ENCODE data around the gene MYL2. TPM values are rescaled to one million over a fixed set of nuclear protein-coding genes. Genes with fewer than 3 reads are reported as not detected.

Gene MYL2
- total RNA-seq, 1 experiment from 2014 or later: not detected

GRCh38 chr12:110916295-110916875 is 4.0 kb downstream of the MYL2 start:
- no peak for ATAC-seq
- POLR2A ChIA-PET: no interaction called here

GRCh38 chr12:110913119-110914056 is 7.0 kb downstream of the MYL2 start:
- CTCF ChIA-PET: no interaction called here
- H3K27ac Mint-ChIP-seq: no peak overlapping the region
- ATAC-seq: no peak
- H3K9me3 Mint-ChIP-seq: peaks cover 4% of the 10 kb centered on the region; the same call in 1 of the 2 replicates
- peaks cover 9% of the 10 kb centered on the region for H3K4me1 Mint-ChIP-seq
- TF ChIP-seq E2F5 (CRISPR knock-in tag; IDR thresholded peaks at IDR 0.05) (no peak), FOXP1 (CRISPR knock-in tag; IDR thresholded peaks at IDR 0.05; ENCODE audit: borderline replicate concordance) (no peak), HMGA2 (CRISPR knock-in tag; IDR thresholded peaks at IDR 0.05) (no peak), ATF6 (CRISPR knock-in tag; IDR thresholded peaks at IDR 0.05) (no peak)
- POLR2A ChIA-PET: no interaction called here
- H3K4me3 Mint-ChIP-seq: no peak overlapping the region
- no peak for DNase-seq (ENCODE audit: low spot score)
- no peaks in the 10 kb centered on the region for H3K36me3 Mint-ChIP-seq
- 0 out of 2 replicates have a peak, but pooled peaks cover 3% of the 10 kb centered on the region for H3K27me3 Mint-ChIP-seq (ENCODE audit: low read depth)

More at GRCh38 chr12:110916295-110916875, 4.0 kb downstream of the MYL2 start:
- H3K4me1 Mint-ChIP-seq: peaks cover 27% of the 10 kb centered on the region
- no peaks in the 10 kb centered on the region for H3K36me3 Mint-ChIP-seq
- peaks cover 4% of the 10 kb centered on the region; the same call in 1 of the 2 replicates for H3K9me3 Mint-ChIP-seq
- H3K27me3 Mint-ChIP-seq (ENCODE audit: low read depth): 0 out of 2 replicates have a peak, but pooled peaks cover 3% of the 10 kb centered on the region
- CTCF ChIA-PET: interaction anchor here (1.0 kb wide), 1 partner anchor 29 kb away, joined by 3 read pairs; no protein-coding TSS in a partner anchor
- H3K27ac Mint-ChIP-seq: no peak overlapping the region
- no peak overlapping the region for H3K4me3 Mint-ChIP-seq
- TF ChIP-seq PRRX2 (CRISPR knock-in tag; IDR thresholded peaks at IDR 0.05): no peak
- no peak for TF ChIP-seq ATF6 (CRISPR knock-in tag; IDR thresholded peaks at IDR 0.05)
- TF ChIP-seq TCF7 (CRISPR knock-in tag; IDR thresholded peaks at IDR 0.05; ENCODE audit: low read depth): no peak
- TF ChIP-seq AFF4 (CRISPR knock-in tag; IDR thresholded peaks at IDR 0.05; ENCODE audit: borderline replicate concordance): no peak
- no peak for DNase-seq (ENCODE audit: low spot score)

- ChIA-PET CTCF (interaction anchor here (1.9 kb wide), 1 partner anchor 17 kb away, joined by 5 read pairs; no protein-coding TSS in a partner anchor), POLR2A (no interaction called here)
- DNase-seq (ENCODE audit: low spot score) (no peak), ATAC-seq (no peak)
- Mint-ChIP-seq H3K27me3 (ENCODE audit: low read depth) (0 out of 2 replicates have a peak, but pooled peaks cover 3% of the 10 kb centered on the region), H3K4me3 (no peak overlapping the region), H3K4me1 (no peaks in the 10 kb centered on the region), H3K9me3 (peaks cover 4% of the 10 kb centered on the region; the same call in 1 of the 2 replicates), H3K36me3 (no peaks in the 10 kb centered on the region), H3K27ac (no peak overlapping the region)
- TF ChIP-seq ATF6 (CRISPR knock-in tag; IDR thresholded peaks at IDR 0.05) (no peak), JUN (CRISPR knock-in tag; IDR thresholded peaks at IDR 0.05) (no peak), PRDM15 (CRISPR knock-in tag; IDR thresholded peaks at IDR 0.05) (no peak), HMGXB4 (CRISPR knock-in tag; IDR thresholded peaks at IDR 0.05) (no peak)
These were observed 8.1 kb downstream of the MYL2 start for GRCh38 chr12:110912263-110912662.

Measured in WTC11 (cell line).